H1 (cell line): ENCODE results near the gene BMPR1A. TPM values are rescaled to one million over a fixed set of nuclear protein-coding genes. Genes with fewer than 3 reads are reported as not detected.

ENCODE experiments used
- CTCF ChIA-PET: fragments of 300-600 bp; sonication (Branson Sonifier 250); formaldehyde crosslinking; loops from one replicate; lab custom pipeline; 2021; ENCODE audit not compliant: partially characterized antibody; lab: Charles Lee
- POLR2A ChIA-PET: fragments of 300-600 bp; sonication (Branson Sonifier 250); formaldehyde crosslinking; loops from one replicate; lab custom pipeline; 2021; ENCODE audit warnings: inconsistent platforms; ENCODE audit not compliant: partially characterized antibody; lab: Charles Lee
- DNase-seq, 2 experiments: peaks; one replicate each; pipeline versions ENCODE4 v3.0.0 to v3.0.0-alpha.2; 2010 to 2022; ENCODE audit warnings: low spot score in 2 of 2, low read depth in 1 of 2, mixed read lengths in 1 of 2
- FAIRE-seq: peaks from 2 replicates; lab custom pipeline; 2011; peaks lifted over from hg19 to GRCh38; lab: Jason Lieb, UNC
- H2AFZ ChIP-seq: 2 replicates; pipeline ENCODE4 v1.8.1; 2012; ENCODE audit warnings: low read length, inconsistent platforms
- H2AK5ac ChIP-seq: 2 replicates; pipeline ENCODE4 v1.6.1; 2013; ENCODE audit warnings: low read depth, low read length
- H2BK120ac ChIP-seq: replicated peaks from 2 replicates; pipeline ENCODE3; 2013; ENCODE audit warnings: low read depth, low read length, inconsistent platforms
- H2BK12ac ChIP-seq: 2 replicates; pipeline ENCODE4 v1.6.1; 2013; ENCODE audit warnings: low read depth, low read length
- H2BK15ac ChIP-seq: 2 replicates; pipeline ENCODE4 v1.6.1; 2013; ENCODE audit warnings: low read length
- H2BK20ac ChIP-seq: 2 replicates; pipeline ENCODE4 v1.6.1; 2013; ENCODE audit warnings: low read length
- H2BK5ac ChIP-seq: 2 replicates; pipeline ENCODE4 v1.6.1; 2013; ENCODE audit warnings: low read depth, low read length
- H3K14ac ChIP-seq: 2 replicates; pipeline ENCODE4 v1.6.1; 2013; ENCODE audit warnings: inconsistent platforms; ENCODE audit not compliant: insufficient read length
- H3K18ac ChIP-seq: 2 replicates; pipeline ENCODE4 v1.6.1; 2013; ENCODE audit warnings: low read length; ENCODE audit errors: extremely low read depth
- H3K23ac ChIP-seq: 2 replicates; pipeline ENCODE4 v1.6.1; 2013; ENCODE audit warnings: inconsistent platforms; ENCODE audit not compliant: insufficient read length
- H3K23me2 ChIP-seq: 2 replicates; pipeline ENCODE4 v1.6.1; 2013; ENCODE audit warnings: low read depth, low read length
- H3K27ac ChIP-seq: 2 replicates; pipeline ENCODE4 v1.6.1; 2011; ENCODE audit warnings: low read depth, low read length, inconsistent platforms
- H3K27me3 ChIP-seq, 4 experiments: replicated peaks in 1 of 4; 1 replicate in 1 of 4; 2 replicates in 3 of 4; pipeline versions ENCODE4 v1.6.1 to v1.8.1; 2011 to 2013; ENCODE audit warnings: low read length in 3 of 4, mild to moderate bottlenecking in 3 of 4, inconsistent platforms in 2 of 4, mixed read lengths in 2 of 4, moderate library complexity in 1 of 4; ENCODE audit not compliant: control insufficient read depth in 3 of 4, insufficient read depth in 3 of 4; ENCODE audit errors: extremely low read depth in 1 of 4
- H3K36me3 ChIP-seq, 4 experiments: 2 replicates each; pipeline versions ENCODE4 v1.6.1 to v1.8.1; 2011 to 2013; ENCODE audit warnings: mild to moderate bottlenecking in 4 of 4, low read length in 3 of 4, moderate library complexity in 2 of 4, control low read depth in 1 of 4, inconsistent platforms in 1 of 4; ENCODE audit not compliant: insufficient read depth in 4 of 4, control insufficient read depth in 2 of 4
- H3K4ac ChIP-seq: replicated peaks from 2 replicates; pipeline ENCODE3; 2013; ENCODE audit warnings: low read length, low read depth, mixed read lengths, inconsistent platforms; ENCODE audit not compliant: insufficient read length
- H3K4me1 ChIP-seq, 4 experiments: replicated peaks in 1 of 4; 1 replicate in 1 of 4; 2 replicates in 3 of 4; pipeline versions ENCODE4 v1.6.1 to v1.8.1; 2011 to 2013; ENCODE audit warnings: low read length in 3 of 4, inconsistent platforms in 2 of 4, mixed read lengths in 1 of 4; ENCODE audit not compliant: insufficient read depth in 4 of 4, control insufficient read depth in 3 of 4
- H3K4me2 ChIP-seq, 2 experiments: 2 replicates each; pipeline versions ENCODE4 v1.6.1 to v1.8.1; 2011 to 2013; ENCODE audit warnings: low read depth in 2 of 2, low read length in 2 of 2, control low read depth in 1 of 2, inconsistent platforms in 1 of 2, mild to moderate bottlenecking in 1 of 2; ENCODE audit not compliant: insufficient read depth in 1 of 2
- H3K4me3 ChIP-seq, 4 experiments: fragments of 200-600, 300-600 bp in 1 of 4; sonication (generic), shearing (Covaris generic), sonication (Bioruptor Twin) in 1 of 4; 2 replicates each; pipeline versions ENCODE4 v1.5.1 to v1.8.1; 2011 to 2016; ENCODE audit warnings: low read length in 4 of 4, low read depth in 3 of 4, control low read depth in 2 of 4, inconsistent platforms in 2 of 4, mild to moderate bottlenecking in 2 of 4, mixed read lengths in 1 of 4, moderate library complexity in 1 of 4; ENCODE audit not compliant: insufficient read depth in 2 of 4; ENCODE audit errors: extremely low read depth in 1 of 4
- H3K56ac ChIP-seq: replicated peaks from 2 replicates; pipeline ENCODE3; 2013; ENCODE audit warnings: low read depth, mild to moderate bottlenecking, mixed read lengths, low read length, inconsistent platforms; ENCODE audit not compliant: insufficient read length
- H3K79me1 ChIP-seq: 2 replicates; pipeline ENCODE4 v1.6.1; 2013; ENCODE audit warnings: low read depth, low read length, control low read depth
- H3K79me2 ChIP-seq, 2 experiments: 2 replicates each; pipeline versions ENCODE4 v1.6.1 to v1.8.1; 2012 to 2013; ENCODE audit warnings: low read length in 2 of 2, mild to moderate bottlenecking in 2 of 2, inconsistent platforms in 1 of 2; ENCODE audit not compliant: insufficient read depth in 2 of 2, control insufficient read depth in 1 of 2
- H3K9ac ChIP-seq, 4 experiments: replicated peaks in 1 of 4; 1 replicate in 1 of 4; 2 replicates in 3 of 4; pipeline versions ENCODE4 v1.6.1 to v1.8.1; 2011 to 2013; ENCODE audit warnings: low read depth in 3 of 4, low read length in 3 of 4, control low read depth in 2 of 4, mild to moderate bottlenecking in 2 of 4, moderate library complexity in 2 of 4, inconsistent platforms in 1 of 4; ENCODE audit errors: extremely low read depth in 1 of 4
- H3K9me3 ChIP-seq, 2 experiments: 2 replicates each; pipeline versions ENCODE4 v1.6.1 to v1.8.1; 2012 to 2013; ENCODE audit warnings: mild to moderate bottlenecking in 2 of 2, moderate library complexity in 2 of 2, control low read depth in 1 of 2, inconsistent platforms in 1 of 2, low read depth in 1 of 2, low read length in 1 of 2, mixed read lengths in 1 of 2; ENCODE audit not compliant: insufficient read depth in 2 of 2
- H4K20me1 ChIP-seq, 2 experiments: replicated peaks in 1 of 2; 2 replicates each; pipeline versions ENCODE3 to v1.8.1; 2011 to 2013; ENCODE audit warnings: inconsistent platforms in 2 of 2, low read length in 2 of 2, mild to moderate bottlenecking in 1 of 2; ENCODE audit not compliant: insufficient read depth in 2 of 2, control insufficient read depth in 1 of 2
- H4K5ac ChIP-seq: 2 replicates; pipeline ENCODE4 v1.6.1; 2013; ENCODE audit warnings: low read length, low read depth, mixed read lengths, inconsistent platforms; ENCODE audit not compliant: insufficient read length
- H4K8ac ChIP-seq: 2 replicates; pipeline ENCODE4 v1.8.0; 2013; ENCODE audit warnings: mild to moderate bottlenecking, moderate library complexity, low read length, inconsistent platforms; ENCODE audit not compliant: insufficient read depth; ENCODE audit errors: extremely low read depth
- H4K91ac ChIP-seq: replicated peaks from 2 replicates; pipeline ENCODE3; 2013; ENCODE audit warnings: low read length, mixed read lengths, inconsistent platforms; ENCODE audit not compliant: insufficient read length
- SIN3A ChIP-seq, 2 experiments: IDR thresholded peaks in 1 of 2; conservative IDR thresholded peaks in 1 of 2; 2 replicates each; pipeline ENCODE4 v1.6.1; 2011 to 2012; ENCODE audit warnings: low read length in 2 of 2, improper control_type of control experiment in 1 of 2, low read depth in 1 of 2, mild to moderate bottlenecking in 1 of 2
- whole genome bisulfite sequencing, 2 experiments: shearing (Covaris generic) in 1 of 2; methylation state at CpG; one replicate each; pipeline versions ENCODE4 v1.1.6 to v1.1.7; 2013 to 2015; ENCODE audit warnings: low lambda C conversion rate in 2 of 2, mixed read lengths in 2 of 2, inconsistent platforms in 1 of 2, low coverage in 1 of 2, missing lambda C conversion rate in 1 of 2; ENCODE audit not compliant: insufficient replicate concordance in 2 of 2, insufficient coverage in 1 of 2, insufficient read length in 1 of 2; ENCODE audit errors: extremely low coverage in 1 of 2, missing lambda C conversion rate in 1 of 2; 5-methylcytosine and 5-hydroxymethylcytosine counted together
- polyA plus RNA-seq, 7 experiments: library from polyadenylated mRNA; depleted of rRNA in 3 of 7; stranded (reverse) in 5 of 7; unstranded in 2 of 7; fragments of >200 nt in 5 of 7; fragments of 200-250 nt in 2 of 7; gene quantifications; 1 replicate in 5 of 7; 2 replicates in 1 of 7; 4 replicates in 1 of 7; pipeline versions ENCODE4 v1.2.1 to v1.2.3, GENCODE V29; 2011 to 2013; ENCODE audit warnings: missing spikeins in 2 of 7, mixed read lengths in 2 of 7
- total RNA-seq: library from RNA; stranded (reverse); fragmentation: NEBNext Ultra II Directional; extraction: Animal tissue kit (Norgen Biotek cat#: 25700); gene quantifications from 2 replicates; pipeline ENCODE4 v1.2.1, GENCODE V29; 2021
- TF ChIP-seq, protein P1 (sequence below): IDR thresholded peaks from 2 replicates; pipeline ENCODE4 v1.6.1; 2012; ENCODE audit warnings: low read length, inconsistent platforms

Gene BMPR1A
- total and polyA plus RNA-seq, 2 of the 8 experiments (the other 6 are each of a cell fraction or from before 2014, with no cell fraction given), result 34.4 to 129 TPM

- H2AFZ ChIP-seq, result no peak overlapping the region
- no peak overlapping the region; the same call in 1 of the 2 replicates for H2BK15ac ChIP-seq
- peak overlapping the region; percentile 80 for H3K27ac ChIP-seq
- CTCF ChIA-PET, result interaction anchor here (0.6 to 26.4 kb wide), 5 partner anchors 5 to 261 kb away, joined by 3 to 975 read pairs (median 3); partner anchors contain the start of genes ADIRF, MMRN2 and SNCG
- no peaks in the 10 kb centered on the region for H3K79me2 ChIP-seq
- DNase-seq, result peak in 1 of 2 experiments; percentile 55
- peak overlapping the region; percentile 68 for H4K5ac ChIP-seq
- no peak for FAIRE-seq
- H3K79me1 ChIP-seq, result no peaks in the 10 kb centered on the region
- 0 out of 4 replicates have a peak, but pooled peaks of 1 of the 2 experiments have one; percentile 1 for TF ChIP-seq SIN3A (conservative IDR thresholded peaks at IDR 0.05 in 1 of 2, IDR thresholded peaks at IDR 0.05 in 1 of 2; ENCODE audit: low read depth in 1 of 2, low read length in 2 of 2)
- TF ChIP-seq, protein P1, sequence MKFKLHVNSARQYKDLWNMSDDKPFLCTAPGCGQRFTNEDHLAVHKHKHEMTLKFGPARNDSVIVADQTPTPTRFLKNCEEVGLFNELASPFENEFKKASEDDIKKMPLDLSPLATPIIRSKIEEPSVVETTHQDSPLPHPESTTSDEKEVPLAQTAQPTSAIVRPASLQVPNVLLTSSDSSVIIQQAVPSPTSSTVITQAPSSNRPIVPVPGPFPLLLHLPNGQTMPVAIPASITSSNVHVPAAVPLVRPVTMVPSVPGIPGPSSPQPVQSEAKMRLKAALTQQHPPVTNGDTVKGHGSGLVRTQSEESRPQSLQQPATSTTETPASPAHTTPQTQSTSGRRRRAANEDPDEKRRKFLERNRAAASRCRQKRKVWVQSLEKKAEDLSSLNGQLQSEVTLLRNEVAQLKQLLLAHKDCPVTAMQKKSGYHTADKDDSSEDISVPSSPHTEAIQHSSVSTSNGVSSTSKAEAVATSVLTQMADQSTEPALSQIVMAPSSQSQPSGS, result no peak
- 52% methylated on average over 12 of the region's 13 CpGs; no CpG with 5 or more reads in 1 of the 2 experiments for WGBS, 2 experiments
- H2BK12ac ChIP-seq, result peak overlapping the region; percentile 99
- POLR2A ChIA-PET, result interaction anchor here (0.9 to 4.4 kb wide), 10 partner anchors 9 to 138 kb away, joined by 3 to 38 read pairs (median 5); no protein-coding TSS in a partner anchor
- peak overlapping the region; percentile 97 for H3K18ac ChIP-seq
- peak overlapping the region; percentile 85 for H4K8ac ChIP-seq
- no peak overlapping the region for H3K23ac ChIP-seq
- H2AK5ac ChIP-seq, result peak overlapping the region; percentile 96
- H2BK120ac ChIP-seq, result peak overlapping the region; percentile 87
- H3K9me3 ChIP-seq, result peaks cover 3 to 9% of the 10 kb centered on the region in 2 experiments
- no peaks in the 10 kb centered on the region for H4K20me1 ChIP-seq
- H3K4me2 ChIP-seq, result peak overlapping the region; percentile 50 to 60; a peak in 2 of 4 replicates
- peak overlapping the region; percentile 24 for H3K56ac ChIP-seq
- no peak overlapping the region for H3K14ac ChIP-seq
- peak overlapping the region; percentile 99 for H4K91ac ChIP-seq
- peak overlapping the region in 2 of 4 experiments; percentile 25 to 34; a peak in 3 of 7 replicates for H3K9ac ChIP-seq
- no peaks in the 10 kb centered on the region for H3K27me3 ChIP-seq
- H3K4me1 ChIP-seq, result peaks cover 16 to 54% (median 41%) of the 10 kb centered on the region in 4 experiments
- H3K23me2 ChIP-seq, result no peaks in the 10 kb centered on the region
- H3K4me3 ChIP-seq, result peak overlapping the region in 2 of 4 experiments; percentile 0 to 44; a peak in 2 of 8 replicates
- no peaks in the 10 kb centered on the region for H3K36me3 ChIP-seq
- peak overlapping the region; percentile 77 for H2BK20ac ChIP-seq
- H2BK5ac ChIP-seq, result peak overlapping the region; percentile 99
- H3K4ac ChIP-seq, result peak overlapping the region; percentile 95
These were observed 198.5 kb downstream of the BMPR1A start for GRCh38 chr10:86954681-86955500.
